Adipocyte (in vitro differentiated cells): Measurements from ENCODE around the gene MTFR1L.

Source experiments
- DNase-seq: peaks from one replicate; pipeline ENCODE4 v3.0.0-alpha.2; 2015; ENCODE audit warnings: low read depth
- H3K27me3 ChIP-seq: replicated peaks from 2 replicates; pipeline ENCODE4 v1.7.0; 2013; ENCODE audit warnings: mild to moderate bottlenecking, low read length, moderate library complexity; ENCODE audit not compliant: control insufficient read depth, insufficient read depth
- H3K36me3 ChIP-seq: 2 replicates; pipeline ENCODE4 v1.7.0; 2013; ENCODE audit warnings: low read length, mild to moderate bottlenecking, moderate library complexity; ENCODE audit not compliant: control insufficient read depth, insufficient read depth, severe bottlenecking
- H3K4me1 ChIP-seq: 2 replicates; pipeline ENCODE4 v1.7.0; 2013; ENCODE audit warnings: mild to moderate bottlenecking, low read length, moderate library complexity; ENCODE audit not compliant: control insufficient read depth, insufficient read depth
- H3K4me3 ChIP-seq: 2 replicates; pipeline ENCODE4 v1.7.0; 2013; ENCODE audit warnings: mild to moderate bottlenecking, low read length, moderate library complexity
- H3K9ac ChIP-seq: 2 replicates; pipeline ENCODE4 v1.7.0; 2013; ENCODE audit warnings: mild to moderate bottlenecking, low read length, moderate library complexity
- H3K9me3 ChIP-seq: 2 replicates; pipeline ENCODE4 v1.7.0; 2013; ENCODE audit warnings: mild to moderate bottlenecking, low read length, moderate library complexity; ENCODE audit not compliant: control insufficient read depth

The MTFR1L gene

DNA sequence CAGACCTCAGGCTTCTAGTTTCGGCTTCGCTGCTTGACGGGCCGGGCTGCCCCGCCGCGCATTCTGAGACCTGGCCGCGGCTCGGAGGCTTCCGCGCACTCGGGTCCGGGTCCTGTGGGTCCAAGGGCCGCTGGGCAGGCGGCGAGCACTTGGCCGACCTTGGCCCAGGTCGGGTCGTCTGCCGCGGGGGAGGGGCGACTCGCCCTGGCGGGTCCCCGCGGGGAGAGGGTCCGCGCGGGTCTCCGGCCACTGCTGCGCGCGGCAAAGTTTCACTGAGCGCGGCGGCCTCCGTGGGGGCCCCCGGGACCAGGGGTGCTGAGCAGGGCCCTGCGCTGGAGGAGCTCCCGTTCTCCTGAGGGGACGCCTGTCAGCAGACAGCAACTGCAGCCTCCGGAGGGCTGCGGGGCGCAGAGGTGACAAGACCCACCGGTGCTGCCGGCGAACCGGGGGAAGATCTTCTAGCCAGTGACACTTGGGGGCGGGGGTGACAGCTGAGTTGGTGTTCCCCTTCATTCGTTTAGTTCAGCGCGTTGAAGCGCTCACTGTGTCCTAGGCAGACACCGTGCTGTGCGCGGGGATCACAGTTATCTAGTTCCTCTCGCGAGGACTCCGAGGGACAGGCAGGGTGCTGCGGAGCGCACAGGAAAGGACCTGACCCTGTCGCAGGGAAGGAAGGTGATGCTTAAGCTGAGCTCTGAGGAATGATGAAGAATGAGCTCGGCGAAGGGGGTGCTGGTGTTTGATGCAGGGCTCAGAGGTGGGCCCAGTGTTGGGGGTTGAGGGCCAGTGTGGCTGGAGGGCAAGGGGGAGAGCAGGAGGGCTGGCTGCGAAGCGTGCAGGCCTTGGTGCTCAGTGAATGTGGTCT lies 725 bp downstream of the MTFR1L start:
- Histone ChIP-seq H3K36me3 (peaks cover 10% of the 10 kb centered on the region), H3K27me3 (no peaks in the 10 kb centered on the region), H3K9me3 (no peaks in the 10 kb centered on the region), H3K9ac (peak overlapping the region; percentile 97), H3K4me1 (peaks cover 45% of the 10 kb centered on the region), H3K4me3 (peak overlapping the region; percentile 91)
- peak; percentile 82 for DNase-seq

- Histone ChIP-seq H3K9ac (peak overlapping the region; percentile 97), H3K9me3 (no peaks in the 10 kb centered on the region), H3K4me3 (peak overlapping the region; percentile 91), H3K27me3 (no peaks in the 10 kb centered on the region), H3K4me1 (peaks cover 46% of the 10 kb centered on the region), H3K36me3 (peaks cover 6% of the 10 kb centered on the region)
- DNase-seq = no peak
Measured at GRCh38 chr1:25821112-25821476, 1.3 kb downstream of the MTFR1L start.

DNA sequence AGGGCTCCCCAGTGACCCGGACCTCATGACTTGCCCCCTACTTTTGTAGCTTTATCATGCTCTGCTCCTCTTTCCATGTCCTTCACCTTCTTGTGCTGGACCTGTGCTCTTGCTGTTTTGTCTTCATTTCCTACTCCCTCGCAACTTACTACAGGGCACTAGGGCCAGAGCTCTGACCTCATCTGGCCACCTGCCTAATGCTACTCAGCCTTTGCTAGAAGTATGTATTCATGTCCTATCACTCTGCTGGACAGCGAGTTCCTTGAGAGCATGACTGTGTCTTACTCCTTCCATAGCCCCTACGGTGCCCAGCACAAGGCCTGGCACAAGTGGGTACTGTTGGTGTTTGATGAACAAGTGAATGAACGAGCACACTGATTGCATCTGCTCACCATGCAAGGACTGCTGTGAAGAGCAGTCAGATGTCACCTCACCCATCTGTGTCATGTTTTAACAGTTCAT lies 1.9 kb downstream of the MTFR1L start:
- peak overlapping the region; percentile 91 for H3K4me3 ChIP-seq
- peaks cover 8% of the 10 kb centered on the region for H3K36me3 ChIP-seq
- peak; percentile 15 for DNase-seq
- peak overlapping the region; percentile 97 for H3K9ac ChIP-seq
- peaks cover 46% of the 10 kb centered on the region for H3K4me1 ChIP-seq
- no peaks in the 10 kb centered on the region for H3K9me3 ChIP-seq
- no peaks in the 10 kb centered on the region for H3K27me3 ChIP-seq

DNA sequence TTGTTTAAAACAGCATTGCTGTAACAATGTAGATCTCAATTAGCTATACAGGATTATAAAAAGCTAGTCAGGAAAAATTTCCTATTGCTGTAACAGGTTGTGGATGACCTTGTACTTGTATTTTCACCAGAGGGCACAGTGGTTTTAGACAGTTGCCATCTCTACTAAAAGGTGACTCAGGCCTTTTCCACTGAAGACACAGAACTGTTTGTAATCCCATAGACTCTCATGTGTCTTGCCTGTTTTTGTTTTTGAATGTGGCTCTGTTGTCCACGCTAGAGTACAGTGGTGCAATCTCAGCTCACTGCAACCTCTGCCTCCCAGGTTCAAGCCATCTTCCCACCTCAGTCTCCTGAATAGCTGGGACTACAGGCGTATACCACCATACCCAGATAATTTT lies 5.9 kb downstream of the MTFR1L start:
- peaks cover 47% of the 10 kb centered on the region for H3K36me3 ChIP-seq
- H3K9me3 ChIP-seq = no peaks in the 10 kb centered on the region
- peaks cover 28% of the 10 kb centered on the region for H3K4me1 ChIP-seq
- DNase-seq = no peak
- no peak overlapping the region for H3K4me3 ChIP-seq
- no peaks in the 10 kb centered on the region for H3K27me3 ChIP-seq
- no peak overlapping the region for H3K9ac ChIP-seq

GRCh38 chr1:25826571-25826970 lies 6.8 kb downstream of the MTFR1L start:
- Histone ChIP-seq H3K9me3 (no peaks in the 10 kb centered on the region), H3K4me3 (no peak overlapping the region), H3K36me3 (peaks cover 57% of the 10 kb centered on the region), H3K9ac (no peak overlapping the region), H3K4me1 (peaks cover 20% of the 10 kb centered on the region), H3K27me3 (no peaks in the 10 kb centered on the region)
- DNase-seq = no peak

DNA sequence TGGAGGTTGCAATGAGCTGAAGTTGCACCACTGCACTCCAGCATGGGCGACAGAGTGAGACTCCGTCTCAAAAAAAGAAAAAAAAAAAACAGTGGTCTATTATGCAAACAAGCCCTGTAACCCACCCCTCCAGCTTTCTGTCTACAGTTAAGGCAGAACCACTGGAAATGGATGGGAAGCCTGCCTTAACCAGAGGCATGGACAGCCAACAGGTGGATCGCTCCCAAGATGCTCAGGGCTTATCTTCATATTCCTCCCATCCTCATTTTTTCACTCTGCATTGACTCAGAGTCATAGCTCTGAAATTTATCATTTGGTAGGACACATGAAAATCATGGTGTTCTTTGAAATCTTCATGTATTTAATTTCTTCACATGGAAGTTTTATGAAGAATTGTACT lies 8.7 kb downstream of the MTFR1L start:
- H3K9me3 ChIP-seq = no peaks in the 10 kb centered on the region
- no peaks in the 10 kb centered on the region for H3K27me3 ChIP-seq
- H3K9ac ChIP-seq = no peak overlapping the region
- peaks cover 4% of the 10 kb centered on the region for H3K4me1 ChIP-seq
- H3K4me3 ChIP-seq = no peak overlapping the region
- no peak for DNase-seq
- peaks cover 76% of the 10 kb centered on the region for H3K36me3 ChIP-seq

DNA sequence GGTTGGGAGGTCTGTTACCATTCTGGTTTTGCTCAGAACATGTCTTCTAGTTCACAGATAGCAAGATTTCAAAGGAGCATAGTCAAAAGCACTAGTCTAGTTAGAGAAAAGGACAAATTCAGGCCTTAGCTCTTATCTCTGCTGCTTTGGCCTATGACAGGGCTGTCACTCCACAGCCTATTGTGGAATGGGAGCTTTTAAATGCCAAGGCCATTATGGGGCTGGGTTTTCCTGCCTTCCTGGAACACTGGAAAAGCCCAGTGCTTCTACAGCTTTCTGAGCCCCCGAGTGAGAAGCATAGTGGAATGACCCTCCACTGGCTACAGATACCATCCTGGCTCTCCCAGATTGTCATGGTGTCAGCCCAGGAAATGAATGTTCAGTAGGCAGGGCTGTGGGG lies 9.3 kb downstream of the MTFR1L start:
- H3K9ac ChIP-seq = no peak overlapping the region
- H3K27me3 ChIP-seq = no peaks in the 10 kb centered on the region
- no peak overlapping the region for H3K4me3 ChIP-seq
- no peak for DNase-seq
- H3K9me3 ChIP-seq = no peaks in the 10 kb centered on the region
- H3K4me1 ChIP-seq = peaks cover 3% of the 10 kb centered on the region
- H3K36me3 ChIP-seq = peaks cover 82% of the 10 kb centered on the region

- no peak for DNase-seq
Measured at GRCh38 chr1:25831569-25832196, 11.9 kb downstream of the MTFR1L start.

DNA sequence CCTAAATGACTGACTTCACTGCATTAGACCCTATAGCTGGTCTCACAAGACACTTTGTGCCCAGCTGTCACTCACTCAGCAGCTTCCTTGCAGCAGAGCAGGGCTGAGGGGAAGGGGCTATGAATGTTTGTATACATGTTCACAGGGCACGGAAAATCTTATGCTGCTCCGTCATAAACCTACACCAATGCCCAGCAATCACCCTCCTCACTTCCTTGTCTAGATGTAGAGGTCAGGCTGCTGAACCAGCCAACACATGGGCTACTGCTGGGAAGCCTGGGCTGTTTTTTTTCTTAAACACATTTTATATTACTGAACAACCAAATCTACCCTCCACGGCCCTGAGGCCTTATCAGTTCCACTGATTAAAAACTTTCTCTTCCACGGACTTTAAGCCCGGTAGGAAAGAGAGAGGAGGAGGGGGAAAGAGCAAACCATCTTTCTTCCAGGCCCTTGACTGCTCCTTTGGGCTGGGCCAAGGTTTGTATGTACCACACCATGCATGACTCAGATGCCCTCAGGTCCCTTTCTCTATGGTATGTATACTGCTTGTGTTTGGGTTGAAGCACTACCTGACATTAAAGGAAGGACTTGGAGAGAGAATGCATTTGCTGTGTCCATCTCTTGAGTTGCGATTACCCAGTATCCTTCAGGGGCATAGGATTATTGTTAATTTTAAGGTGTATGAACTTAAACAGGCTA lies 12.7 kb downstream of the MTFR1L start:
- H3K4me3 ChIP-seq = no peak overlapping the region
- no peaks in the 10 kb centered on the region for H3K9me3 ChIP-seq
- H3K9ac ChIP-seq = no peak overlapping the region
- DNase-seq = no peak
- peaks cover 67% of the 10 kb centered on the region for H3K36me3 ChIP-seq
- peaks cover 8% of the 10 kb centered on the region for H3K4me1 ChIP-seq
- no peaks in the 10 kb centered on the region for H3K27me3 ChIP-seq

More at GRCh38 chr1:25831569-25832196, 11.9 kb downstream of the MTFR1L start:
- H3K27me3 ChIP-seq = no peaks in the 10 kb centered on the region
- peaks cover 75% of the 10 kb centered on the region for H3K36me3 ChIP-seq
- H3K4me1 ChIP-seq = peaks cover 8% of the 10 kb centered on the region
- H3K4me3 ChIP-seq = no peak overlapping the region
- no peaks in the 10 kb centered on the region for H3K9me3 ChIP-seq
- H3K9ac ChIP-seq = no peak overlapping the region

DNA sequence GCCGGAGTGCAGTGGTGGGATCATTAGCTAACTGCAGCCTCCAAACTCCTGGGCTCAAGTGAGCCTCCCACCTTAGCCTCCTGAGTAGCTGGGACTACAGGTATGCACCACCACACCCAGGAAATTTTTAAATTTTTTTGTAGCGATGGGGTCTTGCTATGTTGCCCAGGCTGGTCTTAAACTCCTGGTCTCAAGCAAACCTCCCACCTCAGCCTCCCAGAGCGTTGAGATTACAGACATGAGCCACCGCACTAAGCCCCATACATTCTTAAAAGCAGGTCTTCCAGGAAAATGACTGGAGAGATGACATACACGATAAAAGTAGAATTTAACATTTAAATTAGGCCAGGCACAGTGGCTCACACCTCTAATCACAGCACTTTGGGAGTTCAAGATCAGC lies 13.4 kb downstream of the MTFR1L start:
- no peaks in the 10 kb centered on the region for H3K9me3 ChIP-seq
- peaks cover 61% of the 10 kb centered on the region for H3K36me3 ChIP-seq
- no peaks in the 10 kb centered on the region for H3K27me3 ChIP-seq
- no peak for DNase-seq
- H3K9ac ChIP-seq = no peak overlapping the region
- no peak overlapping the region for H3K4me3 ChIP-seq
- peaks cover 8% of the 10 kb centered on the region for H3K4me1 ChIP-seq

DNA sequence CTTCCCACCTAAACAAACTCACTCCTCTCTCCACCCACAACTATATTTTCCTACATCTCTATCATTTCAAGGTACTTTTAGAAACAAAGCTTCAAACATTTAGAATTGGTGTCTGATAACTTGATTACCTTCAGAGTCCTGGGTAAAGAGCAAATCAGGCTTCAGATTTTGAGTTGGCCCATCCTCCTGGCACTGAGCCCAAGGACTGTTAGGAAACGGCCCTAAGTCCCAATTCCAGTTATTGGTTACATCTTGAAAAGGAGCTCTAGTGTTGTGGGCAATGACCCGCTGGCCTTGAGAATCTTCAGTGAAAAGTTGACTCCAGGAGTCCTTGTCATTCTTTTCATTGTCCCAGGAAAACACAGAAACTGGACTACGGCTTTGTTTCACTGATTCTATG lies 15.1 kb downstream of the MTFR1L start:
- peaks cover 43% of the 10 kb centered on the region for H3K36me3 ChIP-seq
- peaks cover 8% of the 10 kb centered on the region for H3K4me1 ChIP-seq
- no peak for DNase-seq

More for the DNA sequence above, 15.1 kb downstream of the MTFR1L start:
- Histone ChIP-seq H3K9me3 (no peaks in the 10 kb centered on the region), H3K27me3 (no peaks in the 10 kb centered on the region), H3K9ac (no peak overlapping the region), H3K4me3 (no peak overlapping the region)
